OCI-LY7 (cell line): ENCODE results near the gene ELMO1.

Source experiments
- EZH2phosphoT487 ChIP-seq: fragments of 200-600 bp; sonication (generic); IDR thresholded peaks from 2 replicates; pipeline ENCODE4 v1.6.1; 2018; ENCODE audit warnings: low read depth, borderline replicate concordance, mild to moderate bottlenecking, mixed run types, antibody characterized with exemption, low read length, moderate library complexity, mixed read lengths
- TF ChIP-seq, protein P1 (sequence below): fragments of 200-600 bp; sonication (generic); conservative IDR thresholded peaks from 2 replicates; pipeline ENCODE4 v1.5.1; 2014; ENCODE audit warnings: mild to moderate bottlenecking, antibody characterized with exemption, low read length, moderate library complexity, mixed read lengths

DNA sequence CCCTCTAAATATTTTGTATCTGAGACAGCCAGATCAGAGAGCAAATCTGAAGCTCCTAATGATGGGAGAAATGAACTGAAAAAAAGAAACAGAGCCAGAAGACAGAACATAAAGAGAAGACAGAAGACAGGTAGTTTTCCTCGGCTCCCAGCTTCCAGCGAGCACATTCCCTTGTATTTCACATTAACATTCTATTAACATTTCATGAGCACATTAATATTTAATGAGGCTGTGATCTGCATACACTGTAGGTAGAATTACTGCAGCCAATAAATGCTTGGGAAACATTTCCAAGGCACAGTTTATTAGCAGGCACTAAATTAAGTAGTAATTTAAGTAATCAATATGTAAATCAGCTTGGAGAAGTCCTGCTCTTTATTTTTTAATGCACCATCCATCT lies 349.9 kb downstream of the ELMO1 start:
- TF ChIP-seq, protein P1, sequence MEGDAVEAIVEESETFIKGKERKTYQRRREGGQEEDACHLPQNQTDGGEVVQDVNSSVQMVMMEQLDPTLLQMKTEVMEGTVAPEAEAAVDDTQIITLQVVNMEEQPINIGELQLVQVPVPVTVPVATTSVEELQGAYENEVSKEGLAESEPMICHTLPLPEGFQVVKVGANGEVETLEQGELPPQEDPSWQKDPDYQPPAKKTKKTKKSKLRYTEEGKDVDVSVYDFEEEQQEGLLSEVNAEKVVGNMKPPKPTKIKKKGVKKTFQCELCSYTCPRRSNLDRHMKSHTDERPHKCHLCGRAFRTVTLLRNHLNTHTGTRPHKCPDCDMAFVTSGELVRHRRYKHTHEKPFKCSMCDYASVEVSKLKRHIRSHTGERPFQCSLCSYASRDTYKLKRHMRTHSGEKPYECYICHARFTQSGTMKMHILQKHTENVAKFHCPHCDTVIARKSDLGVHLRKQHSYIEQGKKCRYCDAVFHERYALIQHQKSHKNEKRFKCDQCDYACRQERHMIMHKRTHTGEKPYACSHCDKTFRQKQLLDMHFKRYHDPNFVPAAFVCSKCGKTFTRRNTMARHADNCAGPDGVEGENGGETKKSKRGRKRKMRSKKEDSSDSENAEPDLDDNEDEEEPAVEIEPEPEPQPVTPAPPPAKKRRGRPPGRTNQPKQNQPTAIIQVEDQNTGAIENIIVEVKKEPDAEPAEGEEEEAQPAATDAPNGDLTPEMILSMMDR = no peak
- TF ChIP-seq EZH2phosphoT487 = no peak
